ENCODE measurements around the gene MAGI3.

Gene MAGI3

DNA sequence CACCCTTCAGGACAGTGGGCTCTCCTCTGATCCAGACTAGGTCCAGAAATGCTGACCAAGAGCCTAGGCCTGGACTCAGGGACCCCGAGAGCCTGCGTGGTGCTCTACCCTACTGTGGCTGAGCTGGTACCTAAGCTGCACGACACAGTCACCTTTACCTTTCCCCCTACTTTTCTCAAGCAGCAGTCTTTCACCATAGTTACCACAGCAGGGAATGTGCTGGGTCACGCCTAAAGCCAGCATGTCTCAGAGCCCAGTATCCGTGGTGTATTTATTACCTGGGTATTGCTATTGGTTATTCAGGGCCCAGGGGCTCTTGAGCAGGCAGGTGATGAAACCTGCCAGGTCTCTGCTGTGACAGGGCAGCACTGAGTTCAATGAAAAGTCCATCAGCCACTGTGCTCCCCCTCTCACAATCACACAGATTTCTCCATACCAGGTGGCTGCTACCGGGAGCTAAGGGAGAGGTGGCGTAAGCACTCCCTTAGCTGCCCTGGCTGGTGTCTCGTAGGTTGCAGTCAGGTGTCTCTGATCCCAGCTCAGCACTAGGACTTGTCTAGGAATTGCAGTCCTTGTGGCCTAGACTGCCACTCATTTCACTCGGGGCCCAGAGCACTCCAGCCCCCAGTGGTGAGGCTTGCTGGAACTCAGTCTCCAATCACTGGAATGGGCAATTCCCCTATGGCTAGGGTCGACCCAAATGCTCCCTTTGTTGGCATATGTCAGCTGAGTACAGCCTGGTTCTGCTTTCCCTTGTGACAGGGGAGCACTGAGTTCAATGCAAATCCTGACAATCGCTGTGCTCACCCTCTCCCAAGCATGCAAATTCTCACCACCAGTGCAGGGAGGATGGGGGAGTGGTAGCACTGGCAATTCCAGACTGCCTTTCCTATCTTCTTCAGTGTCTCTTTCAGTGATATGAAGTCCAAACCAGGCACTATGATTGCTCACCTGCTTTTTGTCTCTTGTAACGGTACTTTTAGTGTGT is 240.3 kb downstream of the MAGI3 start:
- TF ChIP-seq, protein P1, sequence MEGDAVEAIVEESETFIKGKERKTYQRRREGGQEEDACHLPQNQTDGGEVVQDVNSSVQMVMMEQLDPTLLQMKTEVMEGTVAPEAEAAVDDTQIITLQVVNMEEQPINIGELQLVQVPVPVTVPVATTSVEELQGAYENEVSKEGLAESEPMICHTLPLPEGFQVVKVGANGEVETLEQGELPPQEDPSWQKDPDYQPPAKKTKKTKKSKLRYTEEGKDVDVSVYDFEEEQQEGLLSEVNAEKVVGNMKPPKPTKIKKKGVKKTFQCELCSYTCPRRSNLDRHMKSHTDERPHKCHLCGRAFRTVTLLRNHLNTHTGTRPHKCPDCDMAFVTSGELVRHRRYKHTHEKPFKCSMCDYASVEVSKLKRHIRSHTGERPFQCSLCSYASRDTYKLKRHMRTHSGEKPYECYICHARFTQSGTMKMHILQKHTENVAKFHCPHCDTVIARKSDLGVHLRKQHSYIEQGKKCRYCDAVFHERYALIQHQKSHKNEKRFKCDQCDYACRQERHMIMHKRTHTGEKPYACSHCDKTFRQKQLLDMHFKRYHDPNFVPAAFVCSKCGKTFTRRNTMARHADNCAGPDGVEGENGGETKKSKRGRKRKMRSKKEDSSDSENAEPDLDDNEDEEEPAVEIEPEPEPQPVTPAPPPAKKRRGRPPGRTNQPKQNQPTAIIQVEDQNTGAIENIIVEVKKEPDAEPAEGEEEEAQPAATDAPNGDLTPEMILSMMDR (IDR thresholded peaks at IDR 0.05), result no peak
- H3K27ac ChIP-seq, result no peak overlapping the region
- no peak for DNase-seq (ENCODE audit: low spot score)
- no peak overlapping the region for H3K4me3 ChIP-seq

- TF ChIP-seq, protein P1 (IDR thresholded peaks at IDR 0.05), result no peak
- no peak overlapping the region for H3K27ac ChIP-seq
- no peak for DNase-seq (ENCODE audit: low spot score)
- H3K4me3 ChIP-seq, result no peak overlapping the region
Measured at GRCh38 chr1:113641396-113641795, 251.1 kb downstream of the MAGI3 start.

- no peak overlapping the region for H3K27ac ChIP-seq
- TF ChIP-seq, protein P1 (IDR thresholded peaks at IDR 0.05), result no peak
- no peak for DNase-seq (ENCODE audit: low spot score)
- H3K4me3 ChIP-seq, result no peak overlapping the region
Measured at GRCh38 chr1:113647164-113647563, 256.8 kb downstream of the MAGI3 start.

- DNase-seq (ENCODE audit: low spot score), result no peak
- TF ChIP-seq, protein P1 (IDR thresholded peaks at IDR 0.05), result no peak
- H3K27ac ChIP-seq, result no peak overlapping the region
- no peak overlapping the region for H3K4me3 ChIP-seq
Measured at GRCh38 chr1:113648478-113648877, 258.2 kb downstream of the MAGI3 start.

- H3K27ac ChIP-seq, result no peak overlapping the region
- DNase-seq (ENCODE audit: low spot score), result no peak
- TF ChIP-seq, protein P1 (IDR thresholded peaks at IDR 0.05), result no peak
Measured at GRCh38 chr1:113652771-113653170, 262.5 kb downstream of the MAGI3 start.

GRCh38 chr1:113653741-113654140 is 263.4 kb downstream of the MAGI3 start:
- Histone ChIP-seq H3K4me3 (no peak overlapping the region), H3K27ac (no peak overlapping the region)
- TF ChIP-seq, protein P1 (IDR thresholded peaks at IDR 0.05), result no peak
- no peak for DNase-seq (ENCODE audit: low spot score)

More at GRCh38 chr1:113652771-113653170, 262.5 kb downstream of the MAGI3 start:
- no peak overlapping the region for H3K4me3 ChIP-seq

- Histone ChIP-seq H3K4me3 (no peak overlapping the region), H3K27ac (no peak overlapping the region)
- no peak for DNase-seq (ENCODE audit: low spot score)
- TF ChIP-seq, protein P1 (IDR thresholded peaks at IDR 0.05), result no peak
Measured at GRCh38 chr1:113654883-113655282, 264.6 kb downstream of the MAGI3 start.

Data from coronary artery (tissue), 2 donors.